ENCODE results near the gene RHOC.

Gene RHOC

GRCh38 chr1:112665857-112666256, 41.1 kb downstream of the RHOC start:
- TF ChIP-seq CTCF (IDR thresholded peaks at IDR 0.05; ENCODE audit: low read depth, low read length), result no peak
- DNase-seq (ENCODE audit: extremely low read depth, low read depth), result no peak

- no peak for TF ChIP-seq CTCF (IDR thresholded peaks at IDR 0.05; ENCODE audit: low read depth, low read length)
- DNase-seq (ENCODE audit: extremely low read depth, low read depth), result no peak
Measured at GRCh38 chr1:112651205-112651604, 55.7 kb downstream of the RHOC start.

All from AG09319 (cell line).